OCI-LY3 (cell line): ENCODE results near the gene ANKRD44.

Experiments used
- CTCF ChIP-seq: fragments of 200-600, 300-600 bp; sonication (generic); IDR thresholded peaks from 2 replicates; pipeline ENCODE4 v1.5.1; 2014; ENCODE audit warnings: antibody characterized with exemption, low read length, low read depth
- EZH2phosphoT487 ChIP-seq: fragments of 200-600 bp; shearing (Covaris generic); IDR thresholded peaks from 2 replicates; pipeline ENCODE4 v1.6.1; 2018; ENCODE audit warnings: antibody characterized with exemption, mixed run types, low read depth

GRCh38 chr2:197358931-197359330 is 48.4 kb upstream of the ANKRD44 start:
- no peak for TF ChIP-seq CTCF
- no peak for TF ChIP-seq EZH2phosphoT487
